T-cell (primary cell): ENCODE results near the gene LRFN4. TPM values are rescaled to one million over a fixed set of nuclear protein-coding genes. Genes with fewer than 3 reads are reported as not detected.

Experiments
- ATAC-seq, 4 experiments: fragments of 200-7000 bp in 3 of 4; fragments of 150-1000 bp in 1 of 4; cut with Tn5 transposase; replicated peaks in 1 of 4; 1 replicate in 3 of 4; 2 replicates in 1 of 4; pipeline ENCODE4 v1.10.0; 2021; ENCODE audit warnings: moderate library complexity in 3 of 4, mild to moderate bottlenecking in 2 of 4, moderate number of reproducible peaks in 1 of 4
- CTCF ChIA-PET, 2 donors: fragments of 300-600 bp; sonication (Branson Sonifier 250); formaldehyde crosslinking; loops; one replicate each; lab custom pipeline; 2022; ENCODE audit warnings: antibody characterized with exemption in 2 of 2; lab: Charles Lee
- POLR2A ChIA-PET, 2 donors: fragments of 300-600 bp; sonication (Branson Sonifier 250); formaldehyde crosslinking; loops; one replicate each; lab custom pipeline; 2022; ENCODE audit warnings: antibody characterized with exemption in 2 of 2; lab: Charles Lee
- DNase-seq, 35 experiments: peaks; one replicate each; pipeline versions ENCODE4 v3.0.0 to v3.0.0-alpha.2; 2013 to 2023
- H3K27ac ChIP-seq: one replicate; pipeline ENCODE4 v1.5.1; 2013; ENCODE audit warnings: low read length
- H3K27me3 ChIP-seq, 2 experiments: replicated peaks in 1 of 2; 1 replicate in 1 of 2; 2 replicates in 1 of 2; pipeline versions ENCODE4 v1.6.1 to v1.7.0; 2013; ENCODE audit warnings: low read length in 1 of 2, mixed read lengths in 1 of 2; ENCODE audit not compliant: control insufficient read depth in 2 of 2, insufficient read depth in 2 of 2; ENCODE audit errors: extremely low read depth in 1 of 2
- H3K36me3 ChIP-seq, 2 donors: 1 replicate in 1 of 2; 2 replicates in 1 of 2; pipeline versions ENCODE4 v1.6.1 to v1.7.0; 2013; ENCODE audit warnings: low read length in 1 of 2; ENCODE audit not compliant: control insufficient read depth in 2 of 2, insufficient read depth in 1 of 2; ENCODE audit errors: extremely low read depth in 1 of 2
- H3K4me1 ChIP-seq, 2 experiments: 1 replicate in 1 of 2; 2 replicates in 1 of 2; pipeline versions ENCODE4 v1.6.1 to v1.7.0; 2013; ENCODE audit warnings: low read length in 2 of 2, mixed read lengths in 1 of 2; ENCODE audit not compliant: insufficient read depth in 2 of 2, control insufficient read depth in 1 of 2; ENCODE audit errors: extremely low read depth in 1 of 2
- H3K4me3 ChIP-seq, 2 donors: 1 replicate in 1 of 2; 2 replicates in 1 of 2; pipeline versions ENCODE4 v1.5.1 to v1.7.0; 2013; ENCODE audit warnings: mild to moderate bottlenecking in 2 of 2, low read length in 1 of 2, moderate library complexity in 1 of 2; ENCODE audit not compliant: control insufficient read depth in 1 of 2; ENCODE audit errors: extremely low read depth in 1 of 2
- H3K9me3 ChIP-seq: 2 replicates; pipeline ENCODE4 v1.7.0; 2013
- H3K27ac Mint-ChIP-seq, 2 donors: one replicate each; pipeline ENCODE4 v1.8.0; 2020 to 2021; ENCODE audit warnings: mild to moderate bottlenecking in 2 of 2, mixed read lengths in 2 of 2
- H3K27me3 Mint-ChIP-seq, 2 donors: one replicate each; pipeline ENCODE4 v1.8.0; 2021 to 2022; ENCODE audit warnings: mixed read lengths in 2 of 2
- H3K36me3 Mint-ChIP-seq: one replicate; pipeline ENCODE4 v1.8.0; 2021; ENCODE audit warnings: mixed read lengths
- H3K4me1 Mint-ChIP-seq, 3 donors: one replicate each; pipeline ENCODE4 v1.8.0; 2020 to 2022; ENCODE audit warnings: mixed read lengths in 3 of 3, mild to moderate bottlenecking in 1 of 3
- H3K4me3 Mint-ChIP-seq, 3 donors: one replicate each; pipeline ENCODE4 v1.8.0; 2020 to 2022; ENCODE audit warnings: mild to moderate bottlenecking in 3 of 3, mixed read lengths in 3 of 3, moderate library complexity in 3 of 3
- H3K9me3 Mint-ChIP-seq, 3 donors: one replicate each; pipeline ENCODE4 v1.8.0; 2020 to 2022; ENCODE audit warnings: mixed read lengths in 3 of 3
- WGBS: methylation state at CpG from one replicate; pipeline ENCODE4 v1.1.5; 2013; ENCODE audit warnings: missing lambda C conversion rate; ENCODE audit not compliant: insufficient coverage; 5-methylcytosine and 5-hydroxymethylcytosine counted together
- total RNA-seq, 35 experiments: library from RNA in 6 of 35; stranded (reverse) in 6 of 35; fragments of 120-200 nt in 1 of 35; gene quantifications; one replicate each; pipeline versions ENCODE4 v1.2.1 to v1.2.4 and lab custom pipeline; 2013 to 2026

The LRFN4 gene
- total RNA-seq, 5 donors from 2014 or later (not counting 1 experiment from before 2014, with no cell fraction given) = 1.5 to 12.9 (median 6.7) TPM

DNA sequence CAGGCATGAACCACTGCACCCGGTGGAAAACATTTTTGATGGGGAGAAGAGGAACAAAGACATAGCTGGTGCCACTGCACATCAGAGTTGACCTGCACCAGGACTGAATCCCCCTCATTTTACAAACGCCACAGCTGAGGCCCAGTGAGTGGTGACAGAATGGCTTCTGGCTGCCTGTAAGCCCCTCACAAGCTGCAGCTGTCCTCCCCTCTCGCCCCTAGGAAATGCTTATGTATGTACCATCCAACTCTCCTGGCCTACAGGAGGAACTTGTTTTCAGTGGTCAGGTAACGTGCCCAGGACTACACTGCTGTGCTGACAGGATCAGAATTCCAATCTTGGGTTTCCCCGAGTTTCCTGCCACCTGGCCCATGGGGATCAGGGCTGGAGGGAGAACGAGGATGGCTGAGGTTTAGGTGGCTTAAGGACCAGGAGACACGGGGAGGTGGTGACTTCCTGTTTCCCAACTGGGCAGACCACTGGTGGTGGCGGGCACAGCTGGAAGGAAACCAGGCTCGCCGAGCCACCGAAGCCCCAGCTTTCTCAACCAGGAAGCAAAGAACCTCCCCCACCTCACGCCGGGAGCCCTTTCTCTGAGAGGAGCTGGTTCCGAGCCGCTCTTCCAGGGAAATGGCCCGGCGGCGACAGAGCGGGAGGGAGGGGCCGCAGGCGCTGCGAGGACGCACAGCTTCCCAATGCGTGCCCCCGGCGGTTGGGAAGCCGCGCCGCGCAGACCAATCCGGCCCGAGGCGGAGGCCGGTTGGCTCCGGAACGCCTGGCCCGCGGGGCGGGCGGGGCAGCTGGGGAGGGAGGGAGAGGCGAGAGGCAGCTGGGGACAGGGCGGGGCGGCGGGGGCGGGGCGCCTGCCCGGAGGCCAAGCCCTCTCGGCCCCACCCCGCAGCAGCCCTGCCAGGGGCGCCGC is 1.0 kb upstream of the LRFN4 start:
- Histone ChIP-seq H3K27ac (peak overlapping the region; percentile 70), H3K9me3 (no peaks in the 10 kb centered on the region), H3K27me3 (peaks cover 0 to 2% of the 10 kb centered on the region in 2 experiments), H3K36me3 (no peaks in the 10 kb centered on the region), H3K4me3 (peak overlapping the region; percentile 62 to 63), H3K4me1 (peaks cover 3 to 18% of the 10 kb centered on the region in 2 experiments)
- Mint-ChIP-seq H3K4me3 (peak overlapping the region; percentile 80 to 83 (median 83)), H3K27ac (peak overlapping the region; percentile 37 to 52), H3K4me1 (peaks cover 5 to 12% (median 5%) of the 10 kb centered on the region in 3 donors), H3K36me3 (no peaks in the 10 kb centered on the region), H3K9me3 (no peaks in the 10 kb centered on the region), H3K27me3 (no peaks in the 10 kb centered on the region)
- ATAC-seq = peak; percentile 73 to 83 (median 80)
- POLR2A ChIA-PET = no interaction called here
- CTCF ChIA-PET = interaction anchor here in 1 of 2 donors (0.6 to 0.7 kb wide), 2 partner anchors 152 to 348 kb away, joined by 5 to 6 read pairs; no protein-coding TSS in a partner anchor
- peak in 31 of 35 experiments; percentile 16 to 80 (median 47) for DNase-seq
- 7% methylated on average over 27 of the region's 51 CpGs for WGBS

DNA sequence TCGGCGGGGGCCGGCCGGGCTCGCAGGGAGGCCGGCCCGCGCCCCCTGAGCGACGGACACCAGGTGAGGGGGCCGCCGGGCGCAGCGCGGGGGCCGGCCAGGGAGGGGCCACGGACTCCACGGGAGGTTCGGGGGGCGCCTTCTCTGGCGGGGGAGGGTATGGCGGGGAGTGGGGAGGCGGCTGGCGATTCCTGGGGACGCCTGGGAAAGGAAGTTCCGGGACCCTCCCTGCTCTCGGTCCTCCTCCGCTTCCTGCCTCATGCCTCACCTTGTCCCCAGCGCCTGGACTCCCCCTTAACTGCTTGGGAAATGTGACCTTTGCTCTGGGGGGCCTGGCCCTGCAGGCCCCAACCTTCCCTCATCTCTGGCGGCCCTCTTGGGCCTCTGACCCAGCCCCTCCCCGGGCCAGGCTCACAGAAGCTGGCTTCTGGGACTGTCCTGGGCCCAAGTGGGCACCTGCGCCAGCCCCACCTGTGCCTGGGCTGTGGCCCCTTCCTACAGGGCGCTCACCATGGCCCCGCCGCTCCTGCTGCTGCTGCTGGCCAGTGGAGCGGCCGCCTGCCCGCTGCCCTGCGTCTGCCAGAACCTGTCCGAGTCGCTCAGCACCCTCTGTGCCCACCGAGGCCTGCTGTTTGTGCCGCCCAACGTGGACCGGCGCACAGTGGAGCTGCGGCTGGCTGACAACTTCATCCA is 516 bp downstream of the LRFN4 start:
- Mint-ChIP-seq H3K4me3 (peak overlapping the region; percentile 63 to 71 (median 71)), H3K27me3 (no peaks in the 10 kb centered on the region), H3K36me3 (no peaks in the 10 kb centered on the region), H3K4me1 (peaks cover 5 to 7% (median 5%) of the 10 kb centered on the region in 3 donors), H3K9me3 (no peaks in the 10 kb centered on the region), H3K27ac (peak overlapping the region in 1 of 2 donors; percentile 46)
- DNase-seq (no peak), ATAC-seq (no peak)
- 44% methylated on average over 36 of the region's 47 CpGs for WGBS
- POLR2A ChIA-PET = no interaction called here
- H3K36me3 ChIP-seq = no peaks in the 10 kb centered on the region
- CTCF ChIA-PET = no interaction called here
- H3K4me1 ChIP-seq = peaks cover 3 to 15% of the 10 kb centered on the region in 2 experiments
- no peak overlapping the region for H3K27ac ChIP-seq
- peaks cover 0 to 2% of the 10 kb centered on the region in 2 experiments for H3K27me3 ChIP-seq
- no peak overlapping the region for H3K4me3 ChIP-seq
- no peaks in the 10 kb centered on the region for H3K9me3 ChIP-seq

DNA sequence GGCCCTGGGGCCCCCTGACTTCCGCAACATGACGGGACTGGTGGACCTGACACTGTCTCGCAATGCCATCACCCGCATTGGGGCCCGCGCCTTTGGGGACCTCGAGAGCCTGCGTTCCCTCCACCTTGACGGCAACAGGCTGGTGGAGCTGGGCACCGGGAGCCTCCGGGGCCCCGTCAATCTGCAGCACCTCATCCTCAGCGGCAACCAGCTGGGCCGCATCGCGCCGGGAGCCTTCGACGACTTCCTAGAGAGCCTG is 992 bp downstream of the LRFN4 start:
- DNase-seq (no peak), ATAC-seq (no peak)
- Histone ChIP-seq H3K4me1 (peaks cover 3 to 15% of the 10 kb centered on the region in 2 experiments), H3K27me3 (peaks cover 0 to 2% of the 10 kb centered on the region in 2 experiments), H3K27ac (no peak overlapping the region), H3K4me3 (no peak overlapping the region), H3K9me3 (no peaks in the 10 kb centered on the region), H3K36me3 (no peaks in the 10 kb centered on the region)
- Mint-ChIP-seq H3K9me3 (no peaks in the 10 kb centered on the region), H3K27me3 (no peaks in the 10 kb centered on the region), H3K4me1 (peaks cover 5 to 7% (median 5%) of the 10 kb centered on the region in 3 donors), H3K4me3 (peak overlapping the region; percentile 63 to 71 (median 71)), H3K27ac (no peak overlapping the region), H3K36me3 (no peaks in the 10 kb centered on the region)
- ChIA-PET POLR2A (no interaction called here), CTCF (no interaction called here)
- WGBS = over 99% methylated on average over 19 of the region's 19 CpGs

DNA sequence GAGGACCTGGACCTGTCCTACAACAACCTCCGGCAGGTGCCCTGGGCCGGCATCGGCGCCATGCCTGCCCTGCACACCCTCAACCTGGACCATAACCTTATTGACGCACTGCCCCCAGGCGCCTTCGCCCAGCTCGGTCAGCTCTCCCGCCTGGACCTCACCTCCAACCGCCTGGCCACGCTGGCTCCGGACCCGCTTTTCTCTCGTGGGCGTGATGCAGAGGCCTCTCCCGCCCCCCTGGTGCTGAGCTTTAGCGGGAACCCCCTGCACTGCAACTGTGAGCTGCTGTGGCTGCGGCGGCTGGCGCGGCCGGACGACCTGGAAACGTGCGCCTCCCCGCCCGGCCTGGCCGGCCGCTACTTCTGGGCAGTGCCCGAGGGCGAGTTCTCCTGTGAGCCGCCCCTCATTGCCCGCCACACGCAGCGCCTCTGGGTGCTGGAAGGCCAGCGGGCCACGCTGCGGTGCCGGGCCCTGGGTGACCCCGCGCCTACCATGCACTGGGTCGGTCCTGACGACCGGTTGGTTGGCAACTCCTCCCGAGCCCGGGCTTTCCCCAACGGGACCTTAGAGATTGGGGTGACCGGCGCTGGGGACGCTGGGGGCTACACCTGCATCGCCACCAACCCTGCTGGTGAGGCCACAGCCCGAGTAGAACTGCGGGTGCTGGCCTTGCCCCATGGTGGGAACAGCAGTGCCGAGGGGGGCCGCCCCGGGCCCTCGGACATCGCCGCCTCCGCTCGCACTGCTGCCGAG is 1.5 kb downstream of the LRFN4 start:
- Histone ChIP-seq H3K4me3 (no peak overlapping the region), H3K4me1 (peaks cover 3 to 15% of the 10 kb centered on the region in 2 experiments), H3K36me3 (peaks cover 0 to under 1% of the 10 kb centered on the region in 2 donors), H3K9me3 (no peaks in the 10 kb centered on the region), H3K27me3 (peaks cover 0 to 2% of the 10 kb centered on the region in 2 experiments), H3K27ac (no peak overlapping the region)
- Mint-ChIP-seq H3K36me3 (no peaks in the 10 kb centered on the region), H3K27me3 (no peaks in the 10 kb centered on the region), H3K9me3 (no peaks in the 10 kb centered on the region), H3K4me1 (peaks cover 5 to 7% (median 5%) of the 10 kb centered on the region in 3 donors), H3K4me3 (peak overlapping the region in 2 of 3 donors; percentile 71), H3K27ac (no peak overlapping the region)
- ATAC-seq (no peak), DNase-seq (no peak)
- 95% methylated on average over 58 of the region's 62 CpGs for WGBS
- ChIA-PET CTCF (no interaction called here), POLR2A (no interaction called here)

DNA sequence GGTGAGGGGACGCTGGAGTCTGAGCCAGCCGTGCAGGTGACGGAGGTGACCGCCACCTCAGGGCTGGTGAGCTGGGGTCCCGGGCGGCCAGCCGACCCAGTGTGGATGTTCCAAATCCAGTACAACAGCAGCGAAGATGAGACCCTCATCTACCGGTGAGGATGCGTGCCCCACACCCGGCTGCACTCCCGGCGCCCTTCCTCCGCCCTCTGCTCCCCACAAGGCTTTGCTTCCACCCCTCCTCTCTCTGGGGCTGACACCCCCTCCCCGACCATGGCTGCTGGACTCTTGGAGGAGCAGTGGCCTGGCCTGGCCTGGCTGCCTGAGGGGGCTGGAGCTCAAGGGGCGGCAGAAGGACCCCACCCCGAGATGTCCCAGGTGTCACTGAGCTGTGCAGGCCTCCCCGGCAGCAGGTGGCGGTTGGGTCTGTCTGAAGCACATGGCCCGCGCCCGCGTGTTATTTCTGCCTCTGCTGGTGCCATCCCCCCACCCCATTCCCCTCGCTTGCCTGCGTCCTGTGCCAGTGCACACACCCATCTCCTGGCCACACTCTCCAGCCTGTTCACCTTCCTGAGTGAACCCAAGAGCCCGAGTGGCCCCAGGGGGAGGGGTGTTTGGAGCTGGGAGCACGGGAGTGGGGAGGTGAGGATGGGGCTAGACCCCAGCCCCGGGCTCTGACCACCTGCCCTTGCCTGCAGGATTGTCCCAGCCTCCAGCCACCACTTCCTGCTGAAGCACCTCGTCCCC is 2.2 kb downstream of the LRFN4 start:
- ATAC-seq (no peak), DNase-seq (no peak)
- WGBS = 97% methylated on average over 17 of the region's 29 CpGs
- peaks cover 3 to 15% of the 10 kb centered on the region in 2 experiments for H3K4me1 ChIP-seq
- peaks cover 0 to 2% of the 10 kb centered on the region in 2 experiments for H3K27me3 ChIP-seq
- ChIA-PET CTCF (no interaction called here), POLR2A (no interaction called here)
- H3K27ac ChIP-seq = no peak overlapping the region
- H3K4me1 Mint-ChIP-seq = peaks cover 5 to 7% (median 5%) of the 10 kb centered on the region in 3 donors
- H3K27ac Mint-ChIP-seq = no peak overlapping the region
- no peaks in the 10 kb centered on the region for H3K9me3 Mint-ChIP-seq
- H3K27me3 Mint-ChIP-seq = no peaks in the 10 kb centered on the region
- no peaks in the 10 kb centered on the region for H3K9me3 ChIP-seq
- no peak overlapping the region for H3K4me3 ChIP-seq
- H3K36me3 Mint-ChIP-seq = no peaks in the 10 kb centered on the region
- H3K4me3 Mint-ChIP-seq = no peak overlapping the region
- peaks cover 0 to 5% of the 10 kb centered on the region in 2 donors for H3K36me3 ChIP-seq
